Panc1 (cell line): ENCODE measurements around the gene PSMD7. TPM values are rescaled to one million over a fixed set of nuclear protein-coding genes. Genes with fewer than 3 reads are reported as not detected.

Experiments
- ATAC-seq: fragments of 200-7000 bp; cut with Tn5 transposase; 2 replicates; pipeline ENCODE4 v1.9.1; 2020; ENCODE audit warnings: mild to moderate bottlenecking, moderate library complexity
- BruUV-seq: library from RNA; stranded (reverse); fragments of 400-500 nt; replicated peaks from 2 replicates; lab custom pipeline; 2021; lab: Mats Ljungman, UMichigan
- CTCF ChIA-PET: fragments of 300-600 bp; sonication (Branson Sonifier 250); formaldehyde crosslinking; loops from one replicate; lab custom pipeline; 2022; ENCODE audit warnings: antibody characterized with exemption; lab: Charles Lee
- POLR2A ChIA-PET: fragments of 300-600 bp; sonication (Branson Sonifier 250); formaldehyde crosslinking; loops from one replicate; lab custom pipeline; 2022; ENCODE audit warnings: antibody characterized with exemption; lab: Charles Lee
- DNase-seq: peaks from one replicate; pipeline ENCODE4 v3.0.0-alpha.2; 2010; ENCODE audit warnings: low read depth, low spot score
- H3K27ac ChIP-seq: 2 replicates; pipeline ENCODE4 v1.5.1; 2011; ENCODE audit warnings: mild to moderate bottlenecking, low read length, inconsistent platforms
- H3K27me3 ChIP-seq: fragments of 200-500 bp; sonication (Bioruptor generic); 2 replicates; pipeline ENCODE4 v1.6.0; 2014; ENCODE audit warnings: low read length, inconsistent platforms; ENCODE audit not compliant: control insufficient read depth, insufficient read depth
- H3K36me3 ChIP-seq: fragments of 200-500 bp; sonication (Bioruptor generic); 2 replicates; pipeline ENCODE4 v1.5.1; 2014; ENCODE audit warnings: inconsistent platforms, mild to moderate bottlenecking, low read length, moderate library complexity; ENCODE audit not compliant: control insufficient read depth, insufficient read depth
- H3K4me1 ChIP-seq: 2 replicates; pipeline ENCODE4 v1.5.1; 2011; ENCODE audit warnings: inconsistent platforms, mild to moderate bottlenecking, low read length, moderate library complexity; ENCODE audit not compliant: control insufficient read depth, insufficient read depth
- H3K4me3 ChIP-seq, 2 experiments: 2 replicates each; pipeline ENCODE4 v1.5.1; 2011 to 2012; ENCODE audit warnings: low read depth in 2 of 2, low read length in 2 of 2, mild to moderate bottlenecking in 2 of 2, inconsistent platforms in 1 of 2, moderate library complexity in 1 of 2
- H3K9me3 ChIP-seq: fragments of 200-500 bp; sonication (Bioruptor generic); 2 replicates; pipeline ENCODE4 v1.5.1; 2014; ENCODE audit warnings: low read depth, mild to moderate bottlenecking, inconsistent platforms, low read length, moderate library complexity; ENCODE audit not compliant: control insufficient read depth, insufficient read depth
- CTCF ChIP-seq: fragments of 450-650 bp; IDR thresholded peaks from 2 replicates; pipeline ENCODE4 v1.5.1; 2017; ENCODE audit warnings: mild to moderate bottlenecking
- POLR2AphosphoS5 ChIP-seq: IDR thresholded peaks from 2 replicates; pipeline ENCODE4 v1.6.1; 2012; ENCODE audit warnings: mild to moderate bottlenecking, low read depth, low read length, moderate library complexity
- REST ChIP-seq, 2 experiments: IDR thresholded peaks; 2 replicates each; pipeline ENCODE4 v1.6.1; 2011 to 2012; ENCODE audit warnings: low read depth in 2 of 2, control low read depth in 1 of 2, low read length in 1 of 2, mild to moderate bottlenecking in 1 of 2, moderate library complexity in 1 of 2; ENCODE audit not compliant: insufficient read depth in 1 of 2
- SIN3A ChIP-seq: IDR thresholded peaks from 2 replicates; pipeline ENCODE4 v1.6.1; 2012; ENCODE audit warnings: low read depth, mild to moderate bottlenecking, low read length, moderate library complexity, borderline replicate concordance; ENCODE audit not compliant: insufficient read depth
- TCF7L2 ChIP-seq: IDR thresholded peaks from 2 replicates; pipeline ENCODE4 v1.6.1; 2011; ENCODE audit warnings: mild to moderate bottlenecking, low read depth, low read length, inconsistent platforms
- in situ Hi-C: cut with HindIII; loops from 2 replicates; pipeline ENCODE4 v1.10.0; 2016; ENCODE audit warnings: low sequenced_read_pairs, low pct_unique_long_range_greater_than_20kb
- intact Hi-C: fragments of 100-400 bp; cut with micrococcal nuclease; formaldehyde crosslinking; loops from one replicate; pipeline ENCODE4 v1.10.0; 2022; ENCODE audit not compliant: unreplicated experiment
- total RNA-seq: library from RNA; stranded (reverse); gene quantifications from one replicate; pipeline ENCODE4 v1.2.1, GENCODE V29; 2021; ENCODE audit not compliant: unreplicated experiment

PSMD7 gene
- total RNA-seq, 1 experiment from 2014 or later = 83.9 TPM

GRCh38 chr16:74296104-74296431 lies 546 bp upstream of the PSMD7 start:
- POLR2A ChIA-PET = interaction anchor here (0.7 kb wide), 1 partner anchor 623 kb away, joined by 7 read pairs; no protein-coding TSS in a partner anchor
- in situ Hi-C loops = no loop called here

GRCh38 chr16:74297145-74297665 lies 591 bp downstream of the PSMD7 start:
- POLR2A ChIA-PET = interaction anchor here (1.1 kb wide), 1 partner anchor 11 kb away, joined by 3 read pairs; no protein-coding TSS in a partner anchor

More at GRCh38 chr16:74296104-74296431, 546 bp upstream of the PSMD7 start:
- peaks cover 5% of the 10 kb centered on the region; the same call in 1 of the 2 replicates for H3K9me3 ChIP-seq
- intact Hi-C loops = no loop called here
- no peaks in the 10 kb centered on the region for H3K27me3 ChIP-seq
- CTCF ChIA-PET = interaction anchor here (0.6 kb wide), 1 partner anchor 13 kb away, joined by 3 read pairs; no protein-coding TSS in a partner anchor
- no peak for TF ChIP-seq SIN3A
- H3K36me3 ChIP-seq = peaks cover 27% of the 10 kb centered on the region
- no peak for DNase-seq
- TSS peak; percentile 88 for BruUV-seq
- peak overlapping the region; percentile 67 to 93 for H3K4me3 ChIP-seq
- peaks cover 11% of the 10 kb centered on the region; the same call in 1 of the 2 replicates for H3K4me1 ChIP-seq
- peak overlapping the region; percentile 98 for H3K27ac ChIP-seq
- ATAC-seq = peak; percentile 12; the same call in 1 of the 2 replicates

More at GRCh38 chr16:74297145-74297665, 591 bp downstream of the PSMD7 start:
- ATAC-seq (peak; percentile 46; the same call in 1 of the 2 replicates), DNase-seq (no peak)
- intact Hi-C loops = no loop called here
- no peaks in the 10 kb centered on the region for H3K9me3 ChIP-seq
- 0 out of 2 replicates have a peak, but pooled peaks have one; percentile 3 for TF ChIP-seq SIN3A
- TF ChIP-seq REST (IDR thresholded peaks at IDR 0.05; ENCODE audit: insufficient read depth in 1 of 2, low read depth in 2 of 2, low read length in 1 of 2) = no peak
- TF ChIP-seq TCF7L2 = 0 out of 2 replicates have a peak, but pooled peaks have one; percentile 23
- no peak for TF ChIP-seq POLR2AphosphoS5
- no peak for TF ChIP-seq CTCF
- H3K4me3 ChIP-seq = peak overlapping the region; percentile 67 to 93
- in situ Hi-C loops = no loop called here
- peaks cover 39% of the 10 kb centered on the region for H3K36me3 ChIP-seq
- H3K27me3 ChIP-seq = no peaks in the 10 kb centered on the region
- peak overlapping the region; percentile 98 for H3K27ac ChIP-seq
- peaks cover 11% of the 10 kb centered on the region; the same call in 1 of the 2 replicates for H3K4me1 ChIP-seq
- no TSS peak for BruUV-seq
- CTCF ChIA-PET = no interaction called here
